Measurements from ENCODE around the gene CDK19.

- TF ChIP-seq MYC (IDR thresholded peaks at IDR 0.05; ENCODE audit: low read depth, low read length) = no peak
- TF ChIP-seq CTCF (IDR thresholded peaks at IDR 0.05; ENCODE audit: low read depth, low read length) = no peak
- TF ChIP-seq POLR2A (IDR thresholded peaks at IDR 0.05; ENCODE audit: extremely low read depth, insufficient read length) = no peak
These were observed 256 bp downstream of the CDK19 start for GRCh38 chr6:110815015-110815410.

Data from NB4 (cell line).